Suprapubic skin (tissue), 4 donors: ENCODE results near the gene CLEC4M. TPM values are rescaled to one million over a fixed set of nuclear protein-coding genes. Genes with fewer than 3 reads are reported as not detected.

Source experiments
- DNase-seq, 2 donors: peaks; one replicate each; pipeline ENCODE4 v3.0.0-alpha.2; 2019; ENCODE audit warnings: low spot score in 2 of 2
- H3K27ac ChIP-seq: fragments of 200-600 bp; sonication (generic); one replicate; pipeline ENCODE4 v1.5.1; 2019
- H3K27me3 ChIP-seq: fragments of 200-600 bp; sonication (generic); one replicate; pipeline ENCODE4 v1.5.1; 2019
- H3K36me3 ChIP-seq: fragments of 200-600 bp; sonication (generic); one replicate; pipeline ENCODE4 v1.5.1; 2019
- H3K4me1 ChIP-seq: fragments of 200-600 bp; sonication (generic); one replicate; pipeline ENCODE4 v1.5.1; 2019
- H3K4me3 ChIP-seq: fragments of 200-600 bp; sonication (generic); one replicate; pipeline ENCODE4 v1.5.1; 2019; ENCODE audit warnings: mild to moderate bottlenecking
- H3K9me3 ChIP-seq: fragments of 200-600 bp; sonication (generic); one replicate; pipeline ENCODE4 v1.5.1; 2019
- EP300 ChIP-seq: sonication (generic); formaldehyde crosslinking; IDR thresholded peaks from one replicate; pipeline ENCODE4 v1.6.1; 2017; ENCODE audit warnings: antibody characterized with exemption
- POLR2A ChIP-seq, 2 donors: fragments of 450-650 bp; IDR thresholded peaks; one replicate each; pipeline ENCODE4 v1.6.1; 2017; ENCODE audit warnings: antibody characterized with exemption in 2 of 2, mild to moderate bottlenecking in 2 of 2, moderate library complexity in 2 of 2
- POLR2AphosphoS5 ChIP-seq, 3 donors: sonication (generic); formaldehyde crosslinking; IDR thresholded peaks; one replicate each; pipeline ENCODE4 v1.6.1; 2017; ENCODE audit warnings: antibody characterized with exemption in 3 of 3
- WGBS: methylation state at CpG from one replicate; pipeline ENCODE4 v1.1.5; 2018; 5-methylcytosine and 5-hydroxymethylcytosine counted together
- total RNA-seq, 4 donors: library from RNA; depleted of rRNA; stranded (reverse); fragments of >200 nt; gene quantifications; one replicate each; pipeline ENCODE4 v1.1.0, GENCODE V29; 2016
- TF ChIP-seq, protein P1 (sequence below), 2 donors: fragments of 200-600 bp in 1 of 2; fragments of 450-650 bp in 1 of 2; sonication (generic) in 1 of 2; IDR thresholded peaks; one replicate each; pipeline ENCODE4 v1.5.1; 2016 to 2019; ENCODE audit warnings: antibody characterized with exemption in 2 of 2, mild to moderate bottlenecking in 1 of 2, moderate library complexity in 1 of 2

The CLEC4M gene
- total RNA-seq, 4 donors from 2014 or later, result not detected

DNA sequence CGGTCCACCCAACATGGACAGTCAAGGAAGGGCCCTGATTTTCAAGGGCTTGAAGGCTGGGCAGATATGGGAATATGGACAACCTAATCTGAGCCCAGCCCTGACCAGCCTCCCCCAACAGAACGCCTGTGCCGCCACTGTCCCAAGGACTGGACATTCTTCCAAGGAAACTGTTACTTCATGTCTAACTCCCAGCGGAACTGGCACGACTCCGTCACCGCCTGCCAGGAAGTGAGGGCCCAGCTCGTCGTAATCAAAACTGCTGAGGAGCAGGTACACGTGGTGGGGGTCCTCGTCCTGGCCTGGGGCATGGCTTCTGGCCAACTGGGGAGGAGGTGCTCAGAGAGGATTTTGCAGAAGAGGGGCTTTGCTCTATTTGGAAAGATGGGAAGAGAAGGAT lies 3.5 kb downstream of the CLEC4M start:
- Histone ChIP-seq H3K4me3 (no peak overlapping the region), H3K4me1 (no peaks in the 10 kb centered on the region), H3K27ac (no peak overlapping the region), H3K9me3 (no peaks in the 10 kb centered on the region), H3K27me3 (peaks cover 24% of the 10 kb centered on the region), H3K36me3 (no peaks in the 10 kb centered on the region)
- 70% methylated on average over 9 of the region's 11 CpGs for WGBS
- no peak for DNase-seq
- TF ChIP-seq, protein P1, sequence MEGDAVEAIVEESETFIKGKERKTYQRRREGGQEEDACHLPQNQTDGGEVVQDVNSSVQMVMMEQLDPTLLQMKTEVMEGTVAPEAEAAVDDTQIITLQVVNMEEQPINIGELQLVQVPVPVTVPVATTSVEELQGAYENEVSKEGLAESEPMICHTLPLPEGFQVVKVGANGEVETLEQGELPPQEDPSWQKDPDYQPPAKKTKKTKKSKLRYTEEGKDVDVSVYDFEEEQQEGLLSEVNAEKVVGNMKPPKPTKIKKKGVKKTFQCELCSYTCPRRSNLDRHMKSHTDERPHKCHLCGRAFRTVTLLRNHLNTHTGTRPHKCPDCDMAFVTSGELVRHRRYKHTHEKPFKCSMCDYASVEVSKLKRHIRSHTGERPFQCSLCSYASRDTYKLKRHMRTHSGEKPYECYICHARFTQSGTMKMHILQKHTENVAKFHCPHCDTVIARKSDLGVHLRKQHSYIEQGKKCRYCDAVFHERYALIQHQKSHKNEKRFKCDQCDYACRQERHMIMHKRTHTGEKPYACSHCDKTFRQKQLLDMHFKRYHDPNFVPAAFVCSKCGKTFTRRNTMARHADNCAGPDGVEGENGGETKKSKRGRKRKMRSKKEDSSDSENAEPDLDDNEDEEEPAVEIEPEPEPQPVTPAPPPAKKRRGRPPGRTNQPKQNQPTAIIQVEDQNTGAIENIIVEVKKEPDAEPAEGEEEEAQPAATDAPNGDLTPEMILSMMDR (IDR thresholded peaks at IDR 0.05), result no peak
- TF ChIP-seq POLR2A (IDR thresholded peaks at IDR 0.05), result no peak
- no peak for TF ChIP-seq EP300
- no peak for TF ChIP-seq POLR2AphosphoS5 (IDR thresholded peaks at IDR 0.05)

DNA sequence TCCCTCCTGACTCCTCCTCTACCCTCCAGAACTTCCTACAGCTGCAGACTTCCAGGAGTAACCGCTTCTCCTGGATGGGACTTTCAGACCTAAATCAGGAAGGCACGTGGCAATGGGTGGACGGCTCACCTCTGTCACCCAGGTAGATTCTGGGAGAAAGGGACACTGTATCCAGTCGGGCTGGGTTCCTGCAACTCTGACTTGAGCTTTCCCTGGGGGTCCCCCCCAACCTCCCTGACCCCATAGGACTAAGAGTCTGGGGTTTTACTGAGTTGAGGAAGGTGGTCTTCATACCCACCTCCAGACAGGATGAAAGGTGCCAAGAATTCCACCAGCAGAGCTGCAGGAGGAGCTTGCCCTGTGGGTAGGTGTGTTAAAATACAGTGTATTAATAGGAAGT lies 4.4 kb downstream of the CLEC4M start:
- H3K4me3 ChIP-seq, result no peak overlapping the region
- H3K36me3 ChIP-seq, result no peaks in the 10 kb centered on the region
- no peak overlapping the region for H3K27ac ChIP-seq
- no peak for DNase-seq
- H3K9me3 ChIP-seq, result no peaks in the 10 kb centered on the region
- 60% methylated on average over 2 of the region's 4 CpGs for WGBS
- peaks cover 4% of the 10 kb centered on the region for H3K4me1 ChIP-seq
- peaks cover 24% of the 10 kb centered on the region for H3K27me3 ChIP-seq
- TF ChIP-seq POLR2A (IDR thresholded peaks at IDR 0.05) (no peak), POLR2AphosphoS5 (IDR thresholded peaks at IDR 0.05) (no peak), EP300 (no peak)
- TF ChIP-seq, protein P1 (IDR thresholded peaks at IDR 0.05), result no peak

DNA sequence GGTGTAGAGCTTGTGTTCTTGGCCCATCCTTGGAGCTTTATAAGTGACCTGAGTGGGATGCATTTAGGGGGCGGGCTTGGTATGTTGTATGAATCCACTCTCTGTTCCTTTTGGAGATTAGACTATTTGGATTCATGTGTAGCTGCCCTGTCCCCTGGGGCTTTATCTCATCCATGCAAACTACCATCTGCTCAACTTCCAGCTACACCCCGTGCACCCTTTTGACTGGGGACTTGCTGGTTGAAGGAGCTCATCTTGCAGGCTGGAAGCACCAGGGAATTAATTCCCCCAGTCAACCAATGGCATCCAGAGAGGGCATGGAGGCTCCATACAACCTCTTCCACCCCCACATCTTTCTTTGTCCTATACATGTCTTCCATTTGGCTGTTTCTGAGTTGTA lies 6.1 kb downstream of the CLEC4M start:
- peaks cover 19% of the 10 kb centered on the region for H3K27me3 ChIP-seq
- no peak overlapping the region for H3K27ac ChIP-seq
- TF ChIP-seq POLR2AphosphoS5 (IDR thresholded peaks at IDR 0.05) (no peak), EP300 (no peak), POLR2A (IDR thresholded peaks at IDR 0.05) (no peak)
- TF ChIP-seq, protein P1 (IDR thresholded peaks at IDR 0.05), result no peak
- no peaks in the 10 kb centered on the region for H3K9me3 ChIP-seq
- 46% methylated on average over 2 of the region's 2 CpGs for WGBS
- peaks cover 20% of the 10 kb centered on the region for H3K4me1 ChIP-seq
- no peak for DNase-seq
- H3K4me3 ChIP-seq, result no peak overlapping the region
- no peaks in the 10 kb centered on the region for H3K36me3 ChIP-seq

DNA sequence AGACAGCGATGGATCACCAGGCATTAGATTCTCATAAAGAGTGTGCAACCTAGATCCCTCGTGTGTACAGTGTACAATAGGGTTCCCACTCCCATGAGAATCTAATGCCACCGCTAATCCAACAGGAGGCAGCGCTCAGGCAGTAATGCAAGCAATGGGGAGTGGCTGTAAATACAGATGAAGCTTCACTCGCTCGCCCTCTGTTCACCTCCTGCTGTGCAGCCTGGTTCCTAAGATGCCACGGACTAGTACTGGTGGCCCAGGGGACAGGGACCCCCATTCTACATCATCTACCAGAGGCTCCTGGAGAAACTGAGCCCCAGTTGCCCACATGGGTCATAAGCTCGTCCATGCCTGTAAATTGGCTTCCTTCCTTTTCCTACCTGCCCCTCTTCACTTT lies 8.0 kb downstream of the CLEC4M start:
- WGBS, result 61% methylated on average over 8 of the region's 8 CpGs
- Histone ChIP-seq H3K4me3 (no peak overlapping the region), H3K27me3 (peaks cover 19% of the 10 kb centered on the region), H3K36me3 (no peaks in the 10 kb centered on the region), H3K4me1 (peaks cover 20% of the 10 kb centered on the region), H3K27ac (no peak overlapping the region), H3K9me3 (no peaks in the 10 kb centered on the region)
- TF ChIP-seq, protein P1 (IDR thresholded peaks at IDR 0.05), result no peak
- TF ChIP-seq POLR2A (IDR thresholded peaks at IDR 0.05) (no peak), EP300 (no peak)
- no peak for DNase-seq

DNA sequence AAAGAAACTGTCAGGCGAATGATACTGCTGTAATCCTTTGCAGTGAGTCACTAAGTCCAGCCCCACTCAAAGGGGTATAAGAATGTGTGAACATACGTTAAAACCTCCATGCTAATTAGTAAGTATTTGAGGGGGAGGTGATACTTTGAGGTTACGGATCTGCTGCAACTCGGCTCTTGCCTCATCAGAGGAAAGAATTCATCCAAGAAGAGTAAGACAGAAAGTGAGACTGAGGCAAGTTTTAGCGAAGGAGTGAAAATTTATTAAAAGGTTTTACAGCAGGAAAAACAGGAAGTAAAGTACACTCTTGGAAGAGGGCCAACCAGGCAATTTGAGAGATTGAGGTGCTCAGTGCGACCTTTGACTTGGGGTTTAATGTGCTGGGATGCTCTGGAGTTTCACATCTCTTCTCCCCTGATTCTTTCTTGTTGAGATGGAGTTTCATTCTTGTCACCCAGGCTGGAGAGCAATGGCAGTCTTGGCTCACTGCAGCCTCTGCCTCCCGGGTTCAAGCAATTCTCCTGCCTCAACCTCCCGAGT lies 9.8 kb downstream of the CLEC4M start:
- no peaks in the 10 kb centered on the region for H3K9me3 ChIP-seq
- TF ChIP-seq POLR2AphosphoS5 (IDR thresholded peaks at IDR 0.05), result no peak
- no peak for TF ChIP-seq EP300
- TF ChIP-seq, protein P1 (IDR thresholded peaks at IDR 0.05), result no peak
- no peak for TF ChIP-seq POLR2A (IDR thresholded peaks at IDR 0.05)
- H3K4me3 ChIP-seq, result no peak overlapping the region
- peaks cover 12% of the 10 kb centered on the region for H3K27me3 ChIP-seq
- no peaks in the 10 kb centered on the region for H3K36me3 ChIP-seq
- H3K27ac ChIP-seq, result no peak overlapping the region
- DNase-seq, result no peak
- H3K4me1 ChIP-seq, result peaks cover 20% of the 10 kb centered on the region
- WGBS, result 28% methylated on average over 8 of the region's 8 CpGs
